Testis (tissue), 3 donors: ENCODE results near the gene OPN1LW. TPM values are rescaled to one million over a fixed set of nuclear protein-coding genes. Genes with fewer than 3 reads are reported as not detected.
"Not testable (repeated sequence)": the region's sequence is repeated elsewhere in the genome, so short reads cannot be mapped to it uniquely, and the experiment has no call there.

Source experiments
- DNase-seq: peaks from one replicate; pipeline ENCODE4 v3.0.0-alpha.2; 2019
- H3K27ac ChIP-seq, 2 donors: fragments of 200-600 bp; sonication (generic); one replicate each; pipeline ENCODE4 v1.5.1; 2019
- H3K27me3 ChIP-seq: fragments of 200-600 bp; sonication (generic); one replicate; pipeline ENCODE4 v1.5.1; 2019
- H3K36me3 ChIP-seq: fragments of 200-600 bp; sonication (generic); one replicate; pipeline ENCODE4 v1.5.1; 2017; ENCODE audit warnings: low read depth; ENCODE audit errors: missing control alignments
- H3K4me1 ChIP-seq: fragments of 200-600 bp; sonication (generic); one replicate; pipeline ENCODE4 v1.5.1; 2019
- H3K4me3 ChIP-seq, 2 donors: fragments of 200-600 bp; sonication (generic); one replicate each; pipeline ENCODE4 v1.5.1; 2017 to 2019
- H3K9me3 ChIP-seq: fragments of 200-600 bp; sonication (generic); one replicate; pipeline ENCODE4 v1.5.1; 2017
- WGBS, 2 donors: methylation state at CpG; one replicate each; pipeline ENCODE4 v1.1.5; 2018; 5-methylcytosine and 5-hydroxymethylcytosine counted together
- intact Hi-C: fragments of 100-400 bp; cut with DNase I; formaldehyde crosslinking; loops from one replicate; pipeline ENCODE4 v1.15.1; 2023; ENCODE audit warnings: low total_unique reads
- polyA plus RNA-seq: library from polyadenylated mRNA; stranded (reverse); fragments of 350-450 nt; fragmentation: Illumina TruSeq; extraction: RNeasy Lipid Tissue Mini Kit (QIAGEN cat#74804); gene quantifications from one replicate; pipeline ENCODE4 v1.2.3, GENCODE V29; 2014; ENCODE audit warnings: low read depth, low replicate concordance; ENCODE audit not compliant: insufficient read depth
- total RNA-seq, 2 donors: library from RNA; depleted of rRNA; stranded (reverse); fragments of >200 nt; gene quantifications; one replicate each; pipeline ENCODE4 v1.2.3, GENCODE V29; 2016

OPN1LW gene
- total and polyA plus RNA-seq, 3 donors from 2014 or later: 0.31 TPM; not detected in 2

GRCh38 chrX:154157207-154157606 is 13.2 kb downstream of the OPN1LW start:
- H3K4me3 ChIP-seq, DNase-seq, H3K9me3 ChIP-seq, H3K4me1 ChIP-seq, H3K27ac ChIP-seq, intact Hi-C loops, H3K36me3 ChIP-seq, H3K27me3 ChIP-seq: not testable (repeated sequence)
- WGBS, 2 donors: no CpG with 5 or more reads among the region's 2 CpGs

GRCh38 chrX:154159345-154159744 is 15.3 kb downstream of the OPN1LW start:
- H3K4me1 ChIP-seq, H3K27me3 ChIP-seq, intact Hi-C loops, DNase-seq, H3K9me3 ChIP-seq, H3K36me3 ChIP-seq, H3K4me3 ChIP-seq, H3K27ac ChIP-seq: not testable (repeated sequence)
- no CpG with 5 or more reads among the region's 15 CpGs for WGBS, 2 donors

GRCh38 chrX:154164902-154165301 is 20.9 kb downstream of the OPN1LW start:
- WGBS, 2 donors: no CpG with 5 or more reads among the region's 8 CpGs
- H3K27ac ChIP-seq, DNase-seq, intact Hi-C loops, H3K27me3 ChIP-seq, H3K4me1 ChIP-seq, H3K36me3 ChIP-seq, H3K9me3 ChIP-seq, H3K4me3 ChIP-seq: not testable (repeated sequence)

- DNase-seq, H3K4me1 ChIP-seq, H3K27ac ChIP-seq, H3K27me3 ChIP-seq, H3K36me3 ChIP-seq, H3K4me3 ChIP-seq, intact Hi-C loops, H3K9me3 ChIP-seq: not testable (repeated sequence)
- no CpG with 5 or more reads among the region's 13 CpGs for WGBS, 2 donors
Measured at GRCh38 chrX:154168384-154168783, 24.3 kb downstream of the OPN1LW start.

GRCh38 chrX:154172535-154172943 is 28.5 kb downstream of the OPN1LW start:
- no CpG with 5 or more reads among the region's 11 CpGs for WGBS, 2 donors
- intact Hi-C loops, H3K9me3 ChIP-seq, H3K27ac ChIP-seq, H3K36me3 ChIP-seq, H3K4me3 ChIP-seq, H3K4me1 ChIP-seq, H3K27me3 ChIP-seq, DNase-seq: not testable (repeated sequence)

GRCh38 chrX:154174356-154174755 is 30.3 kb downstream of the OPN1LW start:
- H3K27me3 ChIP-seq, H3K4me1 ChIP-seq, H3K9me3 ChIP-seq, intact Hi-C loops, H3K27ac ChIP-seq, H3K4me3 ChIP-seq, H3K36me3 ChIP-seq, DNase-seq: not testable (repeated sequence)
- no CpG with 5 or more reads among the region's 10 CpGs for WGBS, 2 donors

- H3K9me3 ChIP-seq, H3K27me3 ChIP-seq, H3K36me3 ChIP-seq, H3K4me3 ChIP-seq, H3K4me1 ChIP-seq, DNase-seq, H3K27ac ChIP-seq, intact Hi-C loops: not testable (repeated sequence)
- no CpG with 5 or more reads among the region's 14 CpGs for WGBS, 2 donors
Measured at GRCh38 chrX:154182296-154182695, 38.3 kb downstream of the OPN1LW start, which contains the start of gene OPN1MW. TSS of gene OPN1MW (plus strand) at chrX:154182596. CDS start at chrX:154182678, 82 bp downstream.

GRCh38 chrX:154183794-154184193 is 39.8 kb downstream of the OPN1LW start:
- H3K36me3 ChIP-seq, H3K27ac ChIP-seq, H3K4me1 ChIP-seq, DNase-seq, intact Hi-C loops, H3K4me3 ChIP-seq, H3K27me3 ChIP-seq, H3K9me3 ChIP-seq: not testable (repeated sequence)
- no CpG with 5 or more reads among the region's 8 CpGs for WGBS, 2 donors

GRCh38 chrX:154192846-154193245 is 48.8 kb downstream of the OPN1LW start:
- H3K4me3 ChIP-seq, H3K4me1 ChIP-seq, DNase-seq, H3K36me3 ChIP-seq, intact Hi-C loops, H3K9me3 ChIP-seq, H3K27me3 ChIP-seq, H3K27ac ChIP-seq: not testable (repeated sequence)
- WGBS, 2 donors: no CpG with 5 or more reads among the region's 8 CpGs

GRCh38 chrX:154194316-154194715 is 50.3 kb downstream of the OPN1LW start:
- H3K27ac ChIP-seq, H3K4me1 ChIP-seq, H3K9me3 ChIP-seq, intact Hi-C loops, H3K36me3 ChIP-seq, DNase-seq, H3K4me3 ChIP-seq, H3K27me3 ChIP-seq: not testable (repeated sequence)
- WGBS, 2 donors: no CpG with 5 or more reads among the region's 2 CpGs

- H3K4me3 ChIP-seq, DNase-seq, H3K4me1 ChIP-seq, intact Hi-C loops, H3K9me3 ChIP-seq, H3K27ac ChIP-seq, H3K27me3 ChIP-seq, H3K36me3 ChIP-seq: not testable (repeated sequence)
- no CpG with 5 or more reads among the region's 15 CpGs for WGBS, 2 donors
Measured at GRCh38 chrX:154196466-154196865, 52.4 kb downstream of the OPN1LW start.
